Tibial artery (tissue), 4 donors: ENCODE results near the gene ST6GALNAC1.
A peak's percentile ranks its signal among the peaks of the same experiment; 100 is the strongest.

Source experiments
- DNase-seq, 2 donors: peaks; one replicate each; pipeline ENCODE4 v3.0.0-alpha.2; 2019
- H3K27ac ChIP-seq, 2 donors: fragments of 200-600 bp; sonication (generic) in 1 of 2; 1 replicate in 1 of 2; 2 replicates in 1 of 2; pipeline ENCODE4 v1.5.1; 2018 to 2019; ENCODE audit warnings: mild to moderate bottlenecking in 1 of 2
- H3K27me3 ChIP-seq, 2 donors: fragments of 200-600 bp; sonication (generic) in 1 of 2; one replicate each; pipeline versions ENCODE4 v1.5.1 to v1.6.0; 2016 to 2019
- H3K36me3 ChIP-seq, 3 donors: fragments of 200-600 bp; sonication (generic) in 2 of 3; one replicate each; pipeline ENCODE4 v1.5.1; 2016 to 2019; ENCODE audit warnings: mild to moderate bottlenecking in 2 of 3
- H3K4me1 ChIP-seq, 4 donors: fragments of 200-600 bp; sonication (generic) in 2 of 4; 1 replicate in 3 of 4; 2 replicates in 1 of 4; pipeline ENCODE4 v1.5.1; 2016 to 2019
- H3K4me3 ChIP-seq, 2 donors: fragments of 200-600 bp; sonication (generic) in 1 of 2; 1 replicate in 1 of 2; 2 replicates in 1 of 2; pipeline ENCODE4 v1.5.1; 2018 to 2019; ENCODE audit warnings: mild to moderate bottlenecking in 2 of 2
- H3K9me3 ChIP-seq, 3 donors: fragments of 200-600 bp; sonication (generic) in 1 of 3; one replicate each; pipeline ENCODE4 v1.5.1; 2016 to 2019
- intact Hi-C: fragments of 100-400 bp; cut with DNase I; formaldehyde crosslinking; loops from one replicate; pipeline ENCODE4 v1.15.0; 2023; ENCODE audit warnings: low total_unique reads
- TF ChIP-seq, protein P1 (sequence below), 2 experiments: fragments of 200-600 bp in 1 of 2; fragments of 450-650 bp in 1 of 2; IDR thresholded peaks; one replicate each; pipeline ENCODE4 v1.5.1; 2017 to 2019; ENCODE audit warnings: antibody characterized with exemption in 2 of 2, mild to moderate bottlenecking in 1 of 2, moderate library complexity in 1 of 2

ST6GALNAC1 gene

DNA sequence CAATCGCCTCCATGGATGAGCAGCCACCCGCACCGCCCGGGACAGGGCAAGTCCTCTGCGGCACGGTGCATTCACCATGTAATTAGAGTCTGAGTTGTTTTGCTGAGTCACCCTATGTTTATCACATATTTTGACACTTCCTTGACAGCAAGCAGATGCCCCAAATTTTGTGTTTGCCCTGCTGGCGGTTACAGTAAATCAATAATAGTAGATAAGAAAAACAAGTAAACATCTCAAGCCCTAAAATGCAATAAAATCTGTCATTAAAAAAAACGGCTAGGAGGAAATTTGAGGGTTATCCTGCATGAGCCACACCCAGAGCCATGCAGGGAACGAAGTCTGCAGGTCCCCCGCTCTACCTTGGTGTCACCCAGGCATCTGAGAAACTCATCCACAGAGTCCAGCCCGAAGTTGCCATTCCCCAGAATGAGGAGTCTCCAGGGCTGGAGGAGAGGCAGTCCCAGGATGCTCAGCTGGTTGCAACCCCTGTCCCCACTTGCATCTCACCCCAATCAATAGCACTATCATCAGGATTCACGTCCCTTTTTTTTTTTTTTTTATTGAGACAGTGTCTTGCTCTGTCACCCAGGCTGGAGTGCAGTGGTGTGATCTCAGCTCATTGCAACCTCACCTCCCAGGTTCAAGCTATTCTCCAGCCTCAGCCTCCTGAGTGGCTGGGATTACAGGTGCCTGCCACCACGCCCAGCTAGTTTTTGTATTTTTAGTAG is 16.5 kb upstream of the ST6GALNAC1 start:
- H3K36me3 ChIP-seq: no peaks in the 10 kb centered on the region
- no peak overlapping the region for H3K4me3 ChIP-seq
- H3K27ac ChIP-seq: no peak overlapping the region
- H3K9me3 ChIP-seq: no peaks in the 10 kb centered on the region
- peaks cover 0 to 23% of the 10 kb centered on the region in 2 donors for H3K27me3 ChIP-seq
- peak in 1 of 2 donors; percentile 13 for DNase-seq
- H3K4me1 ChIP-seq: no peaks in the 10 kb centered on the region
- intact Hi-C loops: no loop called here
- TF ChIP-seq, protein P1, sequence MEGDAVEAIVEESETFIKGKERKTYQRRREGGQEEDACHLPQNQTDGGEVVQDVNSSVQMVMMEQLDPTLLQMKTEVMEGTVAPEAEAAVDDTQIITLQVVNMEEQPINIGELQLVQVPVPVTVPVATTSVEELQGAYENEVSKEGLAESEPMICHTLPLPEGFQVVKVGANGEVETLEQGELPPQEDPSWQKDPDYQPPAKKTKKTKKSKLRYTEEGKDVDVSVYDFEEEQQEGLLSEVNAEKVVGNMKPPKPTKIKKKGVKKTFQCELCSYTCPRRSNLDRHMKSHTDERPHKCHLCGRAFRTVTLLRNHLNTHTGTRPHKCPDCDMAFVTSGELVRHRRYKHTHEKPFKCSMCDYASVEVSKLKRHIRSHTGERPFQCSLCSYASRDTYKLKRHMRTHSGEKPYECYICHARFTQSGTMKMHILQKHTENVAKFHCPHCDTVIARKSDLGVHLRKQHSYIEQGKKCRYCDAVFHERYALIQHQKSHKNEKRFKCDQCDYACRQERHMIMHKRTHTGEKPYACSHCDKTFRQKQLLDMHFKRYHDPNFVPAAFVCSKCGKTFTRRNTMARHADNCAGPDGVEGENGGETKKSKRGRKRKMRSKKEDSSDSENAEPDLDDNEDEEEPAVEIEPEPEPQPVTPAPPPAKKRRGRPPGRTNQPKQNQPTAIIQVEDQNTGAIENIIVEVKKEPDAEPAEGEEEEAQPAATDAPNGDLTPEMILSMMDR (IDR thresholded peaks at IDR 0.05): no peak

GRCh38 chr17:76658242-76658662 is 14.7 kb upstream of the ST6GALNAC1 start:
- intact Hi-C loops: no loop called here
- no peaks in the 10 kb centered on the region for H3K36me3 ChIP-seq
- H3K27me3 ChIP-seq: peaks cover 0 to 6% of the 10 kb centered on the region in 2 donors
- no peaks in the 10 kb centered on the region for H3K4me1 ChIP-seq
- TF ChIP-seq, protein P1 (IDR thresholded peaks at IDR 0.05): no peak
- DNase-seq: no peak
- H3K27ac ChIP-seq: no peak overlapping the region
- H3K4me3 ChIP-seq: no peak overlapping the region
- H3K9me3 ChIP-seq: no peaks in the 10 kb centered on the region

DNA sequence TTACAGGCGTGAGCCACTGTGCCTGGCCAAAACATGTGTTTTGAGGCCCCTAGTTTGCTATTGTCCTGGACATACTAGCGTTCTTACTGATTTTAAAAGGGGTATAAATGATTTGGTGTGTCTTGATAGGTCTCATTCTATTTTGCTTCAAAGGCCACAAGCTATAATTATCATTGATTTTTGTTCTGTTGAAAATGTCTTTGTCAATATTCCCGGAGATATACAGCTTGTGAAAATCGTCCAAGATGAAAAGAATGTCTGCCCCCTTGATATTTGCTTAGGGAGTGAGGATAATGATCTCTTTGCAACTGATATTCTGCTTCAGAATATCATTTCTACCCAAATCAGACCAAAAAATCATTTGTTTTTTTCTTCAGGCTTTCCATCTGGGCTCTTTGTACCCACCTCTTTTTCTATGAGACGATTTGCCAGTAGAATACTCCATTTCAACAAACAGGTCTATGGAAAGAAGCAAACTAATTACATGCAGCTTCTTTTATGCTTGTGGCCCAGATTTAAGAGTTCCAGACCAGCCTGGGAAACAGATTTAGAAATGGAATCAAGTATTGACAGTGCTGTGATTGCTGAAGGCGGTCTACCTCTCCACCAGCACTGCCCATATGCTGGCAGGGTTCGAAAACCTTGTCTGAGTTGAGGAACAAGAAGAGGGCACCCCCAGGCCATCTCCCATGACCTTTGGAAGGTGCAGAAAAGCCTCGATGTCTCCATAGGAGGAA is 14.1 kb upstream of the ST6GALNAC1 start:
- H3K4me1 ChIP-seq: no peaks in the 10 kb centered on the region
- DNase-seq: no peak
- peaks cover 0 to 6% of the 10 kb centered on the region in 2 donors for H3K27me3 ChIP-seq
- no peak overlapping the region for H3K4me3 ChIP-seq
- H3K27ac ChIP-seq: no peak overlapping the region
- intact Hi-C loops: no loop called here
- TF ChIP-seq, protein P1 (IDR thresholded peaks at IDR 0.05): no peak
- no peaks in the 10 kb centered on the region for H3K36me3 ChIP-seq
- H3K9me3 ChIP-seq: no peaks in the 10 kb centered on the region

GRCh38 chr17:76654408-76654807 is 10.9 kb upstream of the ST6GALNAC1 start:
- Histone ChIP-seq H3K4me3 (no peak overlapping the region), H3K4me1 (no peaks in the 10 kb centered on the region), H3K36me3 (no peaks in the 10 kb centered on the region), H3K27me3 (peaks cover 0 to 4% of the 10 kb centered on the region in 2 donors), H3K9me3 (no peaks in the 10 kb centered on the region), H3K27ac (no peak overlapping the region)
- TF ChIP-seq, protein P1 (IDR thresholded peaks at IDR 0.05): no peak
- DNase-seq: no peak
- intact Hi-C loops: no loop called here

GRCh38 chr17:76650504-76650903 is 6.9 kb upstream of the ST6GALNAC1 start:
- Histone ChIP-seq H3K9me3 (peaks cover 0 to 4% (median 0%) of the 10 kb centered on the region in 3 donors), H3K4me1 (no peaks in the 10 kb centered on the region), H3K36me3 (no peaks in the 10 kb centered on the region), H3K27me3 (peaks cover 0 to 11% of the 10 kb centered on the region in 2 donors), H3K4me3 (no peak overlapping the region), H3K27ac (no peak overlapping the region)
- TF ChIP-seq, protein P1 (IDR thresholded peaks at IDR 0.05): no peak
- intact Hi-C loops: no loop called here
- DNase-seq: no peak
